ENCODE data around the gene TACSTD2. TPM values are rescaled to one million over a fixed set of nuclear protein-coding genes. Genes with fewer than 3 reads are reported as not detected.
"Not testable (repeated sequence)": the region's sequence is repeated elsewhere in the genome, so short reads cannot be mapped to it uniquely, and the experiment has no call there.

Gene TACSTD2
- total RNA-seq, 1 experiment from 2014 or later, result 0.28 TPM

- Histone ChIP-seq H3K36me3 (ENCODE audit: control insufficient read depth, insufficient read depth, low read length) (no peaks in the 10 kb centered on the region), H3K4me3 (ENCODE audit: low read depth in 2 of 2, low read length in 2 of 2) (no peak overlapping the region), H3K9me3 (ENCODE audit: control insufficient read depth, insufficient read depth, low read depth, low read length) (no peaks in the 10 kb centered on the region), H3K27ac (ENCODE audit: low read length) (no peak overlapping the region), H3K4me1 (ENCODE audit: control insufficient read depth, insufficient read depth, low read length) (no peaks in the 10 kb centered on the region), H3K27me3 (ENCODE audit: control insufficient read depth, insufficient read depth, low read length) (peaks cover 7% of the 10 kb centered on the region; the same call in 1 of the 2 replicates)
- no peak for DNase-seq (ENCODE audit: low read depth, low spot score)
- no peak for ATAC-seq
- ChIA-PET CTCF (no interaction called here), POLR2A (no interaction called here)
- in situ Hi-C loops (cut with HindIII; ENCODE audit: low pct_unique_long_range_greater_than_20kb, low sequenced_read_pairs) (no loop called here), intact Hi-C loops (cut with micrococcal nuclease; ENCODE audit: unreplicated experiment) (no loop called here)
- TF ChIP-seq POLR2AphosphoS5 (IDR thresholded peaks at IDR 0.05; ENCODE audit: low read depth, low read length) (no peak), SIN3A (IDR thresholded peaks at IDR 0.05; ENCODE audit: borderline replicate concordance, insufficient read depth, low read depth, low read length) (no peak), TCF7L2 (IDR thresholded peaks at IDR 0.05; ENCODE audit: low read depth, low read length) (no peak)
- TF ChIP-seq, protein P1, sequence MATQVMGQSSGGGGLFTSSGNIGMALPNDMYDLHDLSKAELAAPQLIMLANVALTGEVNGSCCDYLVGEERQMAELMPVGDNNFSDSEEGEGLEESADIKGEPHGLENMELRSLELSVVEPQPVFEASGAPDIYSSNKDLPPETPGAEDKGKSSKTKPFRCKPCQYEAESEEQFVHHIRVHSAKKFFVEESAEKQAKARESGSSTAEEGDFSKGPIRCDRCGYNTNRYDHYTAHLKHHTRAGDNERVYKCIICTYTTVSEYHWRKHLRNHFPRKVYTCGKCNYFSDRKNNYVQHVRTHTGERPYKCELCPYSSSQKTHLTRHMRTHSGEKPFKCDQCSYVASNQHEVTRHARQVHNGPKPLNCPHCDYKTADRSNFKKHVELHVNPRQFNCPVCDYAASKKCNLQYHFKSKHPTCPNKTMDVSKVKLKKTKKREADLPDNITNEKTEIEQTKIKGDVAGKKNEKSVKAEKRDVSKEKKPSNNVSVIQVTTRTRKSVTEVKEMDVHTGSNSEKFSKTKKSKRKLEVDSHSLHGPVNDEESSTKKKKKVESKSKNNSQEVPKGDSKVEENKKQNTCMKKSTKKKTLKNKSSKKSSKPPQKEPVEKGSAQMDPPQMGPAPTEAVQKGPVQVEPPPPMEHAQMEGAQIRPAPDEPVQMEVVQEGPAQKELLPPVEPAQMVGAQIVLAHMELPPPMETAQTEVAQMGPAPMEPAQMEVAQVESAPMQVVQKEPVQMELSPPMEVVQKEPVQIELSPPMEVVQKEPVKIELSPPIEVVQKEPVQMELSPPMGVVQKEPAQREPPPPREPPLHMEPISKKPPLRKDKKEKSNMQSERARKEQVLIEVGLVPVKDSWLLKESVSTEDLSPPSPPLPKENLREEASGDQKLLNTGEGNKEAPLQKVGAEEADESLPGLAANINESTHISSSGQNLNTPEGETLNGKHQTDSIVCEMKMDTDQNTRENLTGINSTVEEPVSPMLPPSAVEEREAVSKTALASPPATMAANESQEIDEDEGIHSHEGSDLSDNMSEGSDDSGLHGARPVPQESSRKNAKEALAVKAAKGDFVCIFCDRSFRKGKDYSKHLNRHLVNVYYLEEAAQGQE (IDR thresholded peaks at IDR 0.05; ENCODE audit: insufficient read depth in 1 of 2, low read depth in 2 of 2, low read length in 1 of 2), result no peak
- TF ChIP-seq, protein P2, sequence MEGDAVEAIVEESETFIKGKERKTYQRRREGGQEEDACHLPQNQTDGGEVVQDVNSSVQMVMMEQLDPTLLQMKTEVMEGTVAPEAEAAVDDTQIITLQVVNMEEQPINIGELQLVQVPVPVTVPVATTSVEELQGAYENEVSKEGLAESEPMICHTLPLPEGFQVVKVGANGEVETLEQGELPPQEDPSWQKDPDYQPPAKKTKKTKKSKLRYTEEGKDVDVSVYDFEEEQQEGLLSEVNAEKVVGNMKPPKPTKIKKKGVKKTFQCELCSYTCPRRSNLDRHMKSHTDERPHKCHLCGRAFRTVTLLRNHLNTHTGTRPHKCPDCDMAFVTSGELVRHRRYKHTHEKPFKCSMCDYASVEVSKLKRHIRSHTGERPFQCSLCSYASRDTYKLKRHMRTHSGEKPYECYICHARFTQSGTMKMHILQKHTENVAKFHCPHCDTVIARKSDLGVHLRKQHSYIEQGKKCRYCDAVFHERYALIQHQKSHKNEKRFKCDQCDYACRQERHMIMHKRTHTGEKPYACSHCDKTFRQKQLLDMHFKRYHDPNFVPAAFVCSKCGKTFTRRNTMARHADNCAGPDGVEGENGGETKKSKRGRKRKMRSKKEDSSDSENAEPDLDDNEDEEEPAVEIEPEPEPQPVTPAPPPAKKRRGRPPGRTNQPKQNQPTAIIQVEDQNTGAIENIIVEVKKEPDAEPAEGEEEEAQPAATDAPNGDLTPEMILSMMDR (IDR thresholded peaks at IDR 0.05), result no peak
- no TSS peak for BruUV-seq (replicated peaks)
Measured at GRCh38 chr1:58555393-58555792, 21.7 kb downstream of the TACSTD2 start.

DNA sequence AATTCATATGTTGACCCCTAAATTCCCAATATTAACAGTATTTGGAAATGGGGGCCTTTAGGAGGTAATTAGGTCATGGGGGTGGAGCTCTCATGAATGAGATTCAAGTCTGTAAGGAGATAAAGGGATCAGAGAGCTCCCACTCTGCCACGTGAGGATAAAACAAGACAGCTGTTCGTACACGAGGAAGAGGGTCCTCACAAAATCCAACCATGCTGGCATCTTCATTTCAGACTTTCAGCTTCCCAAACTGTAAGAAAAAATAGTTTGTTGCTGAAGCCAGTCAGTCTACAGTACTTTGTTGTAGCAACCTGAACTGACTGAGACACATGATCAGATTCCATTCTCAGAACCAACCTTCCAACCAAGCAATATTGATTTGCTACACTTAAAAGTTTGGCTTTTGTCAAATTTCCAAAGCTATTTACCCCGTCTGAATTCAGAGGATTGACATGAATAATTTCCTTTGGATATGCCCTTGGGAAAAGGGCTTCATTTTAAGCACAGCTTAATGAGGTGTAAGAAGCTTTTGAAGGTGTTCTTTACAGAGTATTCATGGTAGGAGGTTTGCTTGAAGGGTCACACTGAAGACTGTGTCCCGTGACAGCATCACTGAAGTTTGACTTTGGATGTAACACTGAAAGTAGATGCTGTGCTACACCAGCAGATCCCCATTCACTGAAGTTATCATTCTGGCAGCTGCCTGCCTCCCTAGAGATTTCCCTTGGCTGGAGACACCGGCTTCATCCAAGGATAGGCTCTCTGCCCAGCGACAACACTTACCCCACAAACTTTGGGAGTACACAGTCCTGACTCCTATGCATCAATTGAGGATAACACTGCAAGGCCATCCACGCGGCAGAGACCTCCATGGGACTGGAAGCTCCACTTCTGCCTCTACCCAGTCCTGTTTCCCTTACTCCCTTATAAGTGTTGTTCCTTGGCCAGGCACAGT, 25.6 kb downstream of the TACSTD2 start:
- ChIA-PET POLR2A (no interaction called here), CTCF (no interaction called here)
- no peaks in the 10 kb centered on the region for H3K36me3 ChIP-seq (ENCODE audit: control insufficient read depth, insufficient read depth, low read length)
- no peaks in the 10 kb centered on the region for H3K4me1 ChIP-seq (ENCODE audit: control insufficient read depth, insufficient read depth, low read length)
- in situ Hi-C loops (cut with HindIII; ENCODE audit: low pct_unique_long_range_greater_than_20kb, low sequenced_read_pairs), result no loop called here
- H3K27ac ChIP-seq (ENCODE audit: low read length), result no peak overlapping the region
- TF ChIP-seq SIN3A (IDR thresholded peaks at IDR 0.05; ENCODE audit: borderline replicate concordance, insufficient read depth, low read depth, low read length) (no peak), TCF7L2 (IDR thresholded peaks at IDR 0.05; ENCODE audit: low read depth, low read length) (no peak), POLR2AphosphoS5 (IDR thresholded peaks at IDR 0.05; ENCODE audit: low read depth, low read length) (no peak)
- TF ChIP-seq, protein P1 (IDR thresholded peaks at IDR 0.05; ENCODE audit: insufficient read depth in 1 of 2, low read depth in 2 of 2, low read length in 1 of 2), result no peak
- TF ChIP-seq, protein P2 (IDR thresholded peaks at IDR 0.05), result no peak
- peaks cover 2% of the 10 kb centered on the region; the same call in 1 of the 2 replicates for H3K27me3 ChIP-seq (ENCODE audit: control insufficient read depth, insufficient read depth, low read length)
- H3K4me3 ChIP-seq (ENCODE audit: low read depth in 2 of 2, low read length in 2 of 2), result no peak overlapping the region
- no peaks in the 10 kb centered on the region for H3K9me3 ChIP-seq (ENCODE audit: control insufficient read depth, insufficient read depth, low read depth, low read length)
- DNase-seq (ENCODE audit: low read depth, low spot score), result no peak
- BruUV-seq (replicated peaks), result no TSS peak
- intact Hi-C loops (cut with micrococcal nuclease; ENCODE audit: unreplicated experiment), result no loop called here
- ATAC-seq, result no peak

DNA sequence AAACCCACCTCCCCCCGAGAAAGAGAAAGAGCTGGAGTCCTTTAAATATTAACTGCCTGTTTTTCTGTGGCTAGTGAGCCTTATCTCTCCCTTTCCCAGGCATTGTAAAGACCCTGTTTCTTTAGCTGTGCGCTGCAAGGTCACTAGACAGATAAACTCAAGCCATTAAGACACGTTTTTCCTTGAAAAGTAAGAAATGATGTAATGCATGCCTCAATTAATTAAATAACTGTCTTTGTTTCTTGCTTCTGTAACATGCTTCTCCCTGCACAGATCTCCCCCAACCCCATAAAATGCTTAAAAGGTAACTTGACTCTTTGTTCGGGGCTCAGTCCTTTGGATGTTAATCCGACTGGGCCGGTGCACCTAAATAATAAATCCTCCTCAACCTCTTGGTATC, 27.8 kb downstream of the TACSTD2 start:
- in situ Hi-C loops (cut with HindIII; ENCODE audit: low pct_unique_long_range_greater_than_20kb, low sequenced_read_pairs); POLR2A ChIA-PET; H3K4me3 ChIP-seq (ENCODE audit: low read depth in 2 of 2, low read length in 2 of 2); H3K4me1 ChIP-seq (ENCODE audit: control insufficient read depth, insufficient read depth, low read length); H3K9me3 ChIP-seq (ENCODE audit: control insufficient read depth, insufficient read depth, low read depth, low read length); CTCF ChIA-PET; H3K27me3 ChIP-seq (ENCODE audit: control insufficient read depth, insufficient read depth, low read length); H3K27ac ChIP-seq (ENCODE audit: low read length); H3K36me3 ChIP-seq (ENCODE audit: control insufficient read depth, insufficient read depth, low read length); DNase-seq (ENCODE audit: low read depth, low spot score); ATAC-seq; BruUV-seq (replicated peaks); intact Hi-C loops (cut with micrococcal nuclease; ENCODE audit: unreplicated experiment): not testable (repeated sequence)

Data from Panc1 (cell line).